Fibroblast of skin of right biceps (primary cell): ENCODE results near the gene BCKDK.
A peak's percentile ranks its signal among the peaks of the same experiment; 100 is the strongest.
"Not testable (repeated sequence)": the region's sequence is repeated elsewhere in the genome, so short reads cannot be mapped to it uniquely, and the experiment has no call there.

ENCODE experiments used
- DNase-seq: peaks from one replicate; pipeline ENCODE4 v3.0.0-alpha.2; 2013

The BCKDK gene

GRCh38 chr16:31129568-31130335 is 21.6 kb downstream of the BCKDK start:
- DNase-seq = no peak

- DNase-seq = no peak
Measured at GRCh38 chr16:31130336-31130891, 22.2 kb downstream of the BCKDK start.

GRCh38 chr16:31130899-31131298 is 22.7 kb downstream of the BCKDK start:
- no peak for DNase-seq

- DNase-seq = no peak
Measured at GRCh38 chr16:31131416-31131815, 23.2 kb downstream of the BCKDK start.

DNA sequence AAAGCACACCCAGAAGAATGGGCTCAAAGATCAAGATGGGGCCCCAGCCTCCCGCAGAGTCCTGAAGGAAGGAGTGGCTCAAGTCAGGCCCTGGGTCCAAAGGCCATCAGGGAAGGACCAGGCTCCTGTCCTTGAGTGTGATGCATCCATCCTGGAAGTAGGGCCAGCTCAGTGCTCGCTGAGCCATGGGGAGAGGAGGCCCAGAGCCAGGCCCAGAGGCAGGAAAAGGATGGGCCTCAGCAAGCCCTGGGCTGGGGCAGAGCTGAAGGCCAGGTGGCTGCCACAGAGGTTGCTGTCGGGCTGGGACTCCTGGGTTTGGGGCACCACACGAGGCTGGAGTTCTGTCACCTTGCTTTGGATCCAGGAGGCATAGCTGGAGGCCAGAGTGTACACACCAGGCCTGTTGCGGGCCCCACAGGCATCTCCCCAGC is 23.7 kb downstream of the BCKDK start:
- no peak for DNase-seq

GRCh38 chr16:31132303-31132979 is 24.3 kb downstream of the BCKDK start:
- DNase-seq = no peak

- no peak for DNase-seq
Measured at GRCh38 chr16:31133046-31133501, 24.9 kb downstream of the BCKDK start.

DNA sequence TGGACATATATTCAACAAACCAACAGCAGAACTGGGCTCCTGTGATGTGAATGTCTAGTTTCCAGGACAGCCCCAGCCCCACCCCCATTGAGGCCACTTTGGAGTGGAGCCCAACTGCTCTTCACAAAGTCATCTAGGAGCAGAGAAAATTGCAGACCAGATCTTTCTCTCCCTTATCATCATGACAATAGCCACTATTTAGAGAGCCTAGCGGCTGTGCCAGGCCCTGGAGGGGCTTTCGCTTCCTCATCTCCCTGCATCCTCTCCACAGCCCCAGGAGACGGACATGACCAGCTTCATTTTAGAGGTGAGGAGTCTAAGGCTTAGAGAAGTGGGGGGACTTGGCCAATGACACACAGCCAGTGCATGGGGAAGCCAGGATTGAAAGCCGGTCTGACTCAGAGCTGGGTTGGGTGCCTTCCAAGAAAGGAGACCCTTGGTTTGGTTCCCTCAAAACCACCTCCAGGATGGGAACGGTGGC is 25.9 kb downstream of the BCKDK start:
- peak; percentile 26 for DNase-seq

DNA sequence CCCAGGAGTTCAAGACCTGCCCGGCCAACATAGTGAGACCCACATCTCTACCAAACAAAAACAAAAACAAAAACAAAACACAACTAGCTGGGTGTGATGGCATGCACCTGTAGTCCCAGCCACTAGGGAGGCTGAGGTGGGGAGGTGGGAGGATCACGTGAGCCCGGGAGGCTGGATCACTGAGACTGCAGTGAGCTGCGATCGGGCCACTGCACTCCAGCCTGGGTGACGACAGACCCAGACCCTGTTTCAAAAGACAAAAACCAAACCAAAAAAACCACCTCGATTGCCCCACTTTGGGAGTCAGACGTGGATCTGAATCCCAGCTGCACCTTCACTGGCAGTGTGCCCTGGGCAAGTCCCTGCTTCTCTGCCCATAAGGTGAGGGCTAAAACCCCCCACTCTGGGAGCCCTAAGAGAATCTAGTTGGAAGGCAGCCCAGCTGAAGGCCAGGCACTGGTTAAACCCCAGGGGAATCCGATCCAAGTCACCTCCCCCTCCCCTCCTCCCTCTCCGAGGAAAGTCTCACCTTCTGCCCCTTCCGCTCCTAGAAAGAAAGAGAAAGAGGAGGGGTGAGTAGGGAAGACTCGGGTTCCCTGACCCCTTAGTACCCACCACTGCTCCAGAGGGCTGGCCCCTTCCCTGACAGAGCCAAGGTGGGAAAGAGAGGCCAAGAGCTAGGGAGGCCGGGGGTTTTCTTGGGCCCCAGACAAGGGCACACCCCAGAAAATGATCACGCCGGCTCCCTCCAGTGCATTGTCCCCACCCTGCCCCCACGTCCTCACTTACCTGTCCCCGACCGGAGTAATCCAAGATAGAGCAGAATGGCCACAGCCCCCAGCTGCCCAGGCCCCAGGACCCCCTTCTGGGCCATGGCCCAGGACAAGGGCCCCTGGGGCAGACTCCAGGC is 26.7 kb downstream of the BCKDK start:
- peak; percentile 17 for DNase-seq

GRCh38 chr16:31135535-31136286 is 27.5 kb downstream of the BCKDK start, which contains the start of gene PRSS8:
PRSS8 (minus strand) TSS chr16:31135727; CDS start chr16:31135498, 229 bp downstream.
- no peak for DNase-seq

- DNase-seq = no peak
Measured at GRCh38 chr16:31136287-31136662, 28.1 kb downstream of the BCKDK start.

DNA sequence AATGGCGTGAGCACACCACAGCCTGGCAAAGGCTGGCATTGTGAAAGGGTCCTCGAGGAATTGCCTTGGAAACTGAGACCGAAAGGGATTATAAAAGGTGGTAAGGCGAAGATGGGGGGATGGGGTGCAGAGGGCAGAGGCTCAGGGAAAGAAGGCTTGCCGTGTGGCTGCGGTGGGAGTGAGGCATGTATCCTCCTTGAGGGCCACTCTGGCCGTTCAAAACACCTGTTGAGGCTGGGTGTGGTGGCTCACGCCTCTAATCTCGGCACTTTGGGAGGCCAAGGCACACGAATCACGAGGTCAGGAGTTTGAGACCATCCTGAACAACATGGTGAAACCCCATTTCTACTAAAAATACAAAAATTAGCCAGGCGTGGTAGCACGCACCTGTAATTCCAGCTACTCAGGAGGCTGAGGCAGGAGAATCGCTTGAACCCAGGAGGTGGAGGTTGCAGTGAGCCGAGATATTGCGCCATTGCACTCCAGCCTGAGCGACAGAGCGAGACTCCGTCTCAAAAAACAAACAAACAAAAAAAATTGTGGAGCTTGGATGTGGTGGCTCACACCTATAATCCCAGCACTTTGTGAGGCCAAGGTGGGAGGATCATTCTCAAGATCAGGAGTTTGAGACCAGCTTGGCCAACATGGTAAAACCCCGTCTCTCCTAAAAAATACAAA is 28.8 kb downstream of the BCKDK start:
- DNase-seq = not testable (repeated sequence)

DNA sequence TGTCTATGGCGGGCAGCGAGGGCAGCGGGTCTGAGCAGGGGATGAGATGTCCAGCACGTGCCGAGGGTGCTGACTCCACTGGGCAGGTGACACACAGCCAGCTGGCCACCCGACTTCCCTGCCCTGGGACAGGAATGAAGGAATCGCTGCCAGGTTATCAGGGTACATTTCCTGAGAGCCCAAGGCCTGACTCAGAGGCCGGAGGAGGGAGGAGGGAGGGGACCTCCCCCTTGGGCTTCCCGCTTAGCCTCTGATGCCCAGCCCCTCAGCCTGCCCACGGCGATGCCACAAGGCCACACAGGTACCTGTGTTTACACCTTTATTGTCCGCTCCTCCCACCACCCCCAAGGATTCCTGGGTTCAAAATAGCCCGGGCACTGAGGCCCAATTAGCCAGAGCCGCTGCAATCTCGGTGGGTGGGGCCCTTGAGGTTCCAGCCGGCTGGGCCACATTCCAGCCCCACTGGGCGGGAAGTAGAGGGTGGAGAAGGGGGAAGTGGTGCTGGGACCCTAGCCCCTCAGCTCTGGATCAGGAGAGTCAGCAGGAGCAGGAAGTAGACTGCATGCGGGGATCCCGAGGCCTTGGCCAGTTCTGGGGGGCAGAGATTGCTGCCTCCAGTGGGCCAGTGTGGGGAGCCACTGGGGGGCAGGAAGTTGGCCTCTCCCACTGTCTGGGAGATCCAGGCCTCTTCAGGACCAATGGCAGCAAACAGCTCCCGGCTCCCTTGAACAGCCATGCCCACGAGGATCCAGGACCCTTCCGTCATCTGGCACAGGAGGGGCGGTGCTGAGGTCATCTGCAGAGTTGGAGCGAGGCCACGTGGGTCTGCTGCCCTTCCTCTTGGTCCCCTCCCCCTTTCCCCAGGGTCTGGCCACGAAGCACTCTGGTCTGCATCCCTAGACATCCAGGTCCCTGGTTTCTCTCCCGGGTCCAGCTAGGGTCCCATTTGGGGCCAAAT is 30.7 kb downstream of the BCKDK start:
- DNase-seq = peak; percentile 58

- DNase-seq = not testable (repeated sequence)
Measured at GRCh38 chr16:31141071-31141469, 32.9 kb downstream of the BCKDK start.

DNA sequence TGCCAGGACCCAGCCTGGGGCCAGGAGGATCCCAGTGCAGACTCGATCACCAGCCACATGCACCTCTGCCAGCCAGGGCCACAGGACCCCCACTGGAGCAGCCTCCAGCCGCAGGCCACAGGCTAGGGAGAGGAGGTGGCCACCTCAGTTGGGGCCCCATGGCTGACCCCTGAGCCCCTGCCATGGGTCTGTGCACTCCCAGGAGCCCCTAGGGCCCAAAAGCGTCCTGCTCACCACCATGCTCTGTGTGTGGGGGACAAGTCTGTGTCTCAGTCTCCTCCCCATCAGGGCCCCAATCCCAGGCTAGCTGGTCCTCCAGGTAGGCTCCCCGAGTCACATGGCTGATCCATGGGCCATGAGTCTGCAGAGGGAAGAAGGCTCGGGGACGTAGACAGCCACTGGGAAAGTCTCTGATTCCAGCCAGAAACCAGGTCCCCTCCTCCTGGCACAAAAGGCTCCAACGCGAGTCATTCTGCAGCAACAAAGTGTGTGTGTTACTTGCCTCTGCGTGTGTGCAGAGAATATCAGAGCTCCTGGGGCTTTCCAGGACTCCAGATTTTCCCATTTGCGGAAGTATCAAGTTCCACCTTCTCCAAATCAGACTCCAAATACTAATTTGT is 33.4 kb downstream of the BCKDK start:
- no peak for DNase-seq

- DNase-seq = peak; percentile 99
Measured at GRCh38 chr16:31142109-31143010, 34.2 kb downstream of the BCKDK start.

DNA sequence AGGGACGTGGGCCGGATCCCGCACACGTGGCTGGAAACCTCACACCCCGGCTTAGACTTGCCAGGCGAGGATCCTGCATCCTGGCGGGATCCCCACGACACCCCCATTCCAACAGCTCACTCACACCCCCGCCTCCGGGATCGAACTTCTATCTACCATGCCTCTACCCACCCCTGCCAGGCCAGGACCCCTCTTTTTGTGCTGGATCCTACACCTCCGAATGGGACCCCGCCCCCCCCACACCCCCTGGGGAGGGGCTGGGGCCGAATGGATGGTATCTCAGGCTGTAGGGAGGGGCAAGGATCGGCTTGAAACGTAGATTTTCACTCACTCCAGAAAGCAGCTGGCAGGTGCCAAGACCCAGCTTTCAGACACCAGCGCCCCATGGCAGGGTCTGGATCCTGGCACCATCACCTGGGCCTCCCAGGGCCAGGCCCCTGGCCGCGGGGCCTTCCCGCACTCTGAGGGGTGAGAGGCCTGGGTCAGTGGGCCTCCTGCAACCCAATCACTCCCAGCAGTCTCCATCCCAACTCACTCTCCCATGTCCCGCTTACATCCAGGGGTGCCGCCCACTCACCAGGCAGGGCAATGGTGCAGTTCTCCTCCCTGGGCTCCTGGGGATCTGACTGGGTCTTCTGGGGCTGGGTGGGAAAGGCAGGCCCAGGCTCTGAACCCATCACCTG is 35.0 kb downstream of the BCKDK start:
- no peak for DNase-seq

- no peak for DNase-seq
Measured at GRCh38 chr16:31143694-31144148, 35.5 kb downstream of the BCKDK start.
